HepG2 (cell line): Measurements from ENCODE around the gene C1QTNF1. TPM values are rescaled to one million over a fixed set of nuclear protein-coding genes. Genes with fewer than 3 reads are reported as not detected.

Experiments
- ARNTL ChIP-seq: sonication (generic); formaldehyde crosslinking; IDR thresholded peaks from 2 replicates; pipeline ENCODE4 v1.4.0; 2020; ENCODE audit warnings: mild to moderate bottlenecking, missing genetic modification reagents
- CBFB ChIP-seq: sonication (generic); formaldehyde crosslinking; IDR thresholded peaks from 2 replicates; pipeline ENCODE4 v1.4.0; 2020; ENCODE audit warnings: missing genetic modification reagents
- CC2D1A ChIP-seq: sonication (generic); formaldehyde crosslinking; IDR thresholded peaks from 2 replicates; pipeline ENCODE4 v1.8.1; 2023; ENCODE audit warnings: mild to moderate bottlenecking, missing genetic modification reagents
- MATR3 ChIP-seq: sonication (generic); formaldehyde crosslinking; IDR thresholded peaks from 2 replicates; pipeline ENCODE4 v1.4.0; 2020; ENCODE audit warnings: missing genetic modification reagents
- MIXL1 ChIP-seq: IDR thresholded peaks from 2 replicates; pipeline ENCODE4 v1.6.1; 2016
- MZF1 ChIP-seq: sonication (generic); formaldehyde crosslinking; IDR thresholded peaks from 2 replicates; pipeline ENCODE4 v1.8.1; 2023; ENCODE audit warnings: mild to moderate bottlenecking, missing genetic modification reagents, borderline replicate concordance
- SATB2 ChIP-seq: sonication (generic); formaldehyde crosslinking; IDR thresholded peaks from 2 replicates; pipeline ENCODE4 v1.5.0; 2020; ENCODE audit warnings: missing genetic modification reagents
- SRY ChIP-seq: sonication (generic); formaldehyde crosslinking; IDR thresholded peaks from 2 replicates; pipeline ENCODE4 v1.8.0; 2022; ENCODE audit warnings: mild to moderate bottlenecking, missing genetic modification reagents
- TCF7L2 ChIP-seq: IDR thresholded peaks from 2 replicates; pipeline ENCODE4 v1.6.1; 2011; ENCODE audit warnings: mild to moderate bottlenecking, low read depth, low read length, moderate library complexity
- TEAD3 ChIP-seq: optimal IDR thresholded peaks from 2 replicates; pipeline ENCODE3; 2016; ENCODE audit warnings: borderline replicate concordance
- ZBTB8A ChIP-seq: sonication (generic); formaldehyde crosslinking; IDR thresholded peaks from 2 replicates; pipeline ENCODE4 v1.4.0; 2020; ENCODE audit warnings: mild to moderate bottlenecking, low read depth, missing genetic modification reagents, borderline replicate concordance
- ZKSCAN8 ChIP-seq: IDR thresholded peaks from 2 replicates; pipeline ENCODE4 v1.6.1; 2016; ENCODE audit warnings: borderline replicate concordance, missing genetic modification reagents, missing compliant biosample characterization
- ZSCAN30 ChIP-seq: sonication (generic); formaldehyde crosslinking; IDR thresholded peaks from 2 replicates; pipeline ENCODE4 v1.5.0; 2020; ENCODE audit warnings: mild to moderate bottlenecking, missing genetic modification reagents
- polyA plus RNA-seq, 8 experiments: library from polyadenylated mRNA; depleted of rRNA in 3 of 8; stranded (reverse) in 7 of 8; unstranded in 1 of 8; fragments of >200 nt; fragmentation: Illumina TruSeq in 4 of 8; extraction: Trizol in 4 of 8; gene quantifications; 2 replicates each; pipeline versions ENCODE4 v1.2.1 to v1.2.3, GENCODE V29; 2011 to 2016; ENCODE audit warnings: low read depth in 4 of 8, missing spikeins in 1 of 8, mixed read lengths in 1 of 8; ENCODE audit not compliant: insufficient read depth in 1 of 8
- total RNA-seq, 5 experiments: library from RNA; depleted of rRNA; stranded (reverse); fragments of >200 nt; fragmentation: Illumina TruSeq; extraction: Trizol; gene quantifications; 2 replicates each; pipeline ENCODE4 v1.2.3, GENCODE V29; 2016; ENCODE audit warnings: low read depth in 1 of 5
- TF ChIP-seq, protein P1 (sequence below): IDR thresholded peaks from 2 replicates; pipeline ENCODE4 v1.6.1; 2016; ENCODE audit warnings: missing genetic modification reagents, missing compliant biosample characterization
- TF ChIP-seq, protein P2 (sequence below): sonication (generic); formaldehyde crosslinking; IDR thresholded peaks from 2 replicates; pipeline ENCODE4 v1.9.0; 2021; ENCODE audit warnings: missing genetic modification reagents, borderline replicate concordance
- TF ChIP-seq, protein P3 (sequence below): sonication (generic); formaldehyde crosslinking; IDR thresholded peaks from 2 replicates; pipeline ENCODE4 v1.5.1; 2020; ENCODE audit warnings: mild to moderate bottlenecking, missing genetic modification reagents, borderline replicate concordance
- TF ChIP-seq, protein P4 (sequence below): sonication (generic); formaldehyde crosslinking; IDR thresholded peaks from 2 replicates; pipeline ENCODE4 v1.5.0; 2020; ENCODE audit warnings: missing genetic modification reagents, mild to moderate bottlenecking, borderline replicate concordance
- TF ChIP-seq, protein P5 (sequence below): sonication (generic); formaldehyde crosslinking; IDR thresholded peaks from 2 replicates; pipeline ENCODE4 v1.4.0; 2020; ENCODE audit warnings: low read depth, mild to moderate bottlenecking, missing genetic modification reagents

C1QTNF1 gene
- total and polyA plus RNA-seq, 2 of the 13 experiments (the other 11 are each of a cell fraction or from before 2014, with no cell fraction given), result 0.18 to 0.86 TPM

DNA sequence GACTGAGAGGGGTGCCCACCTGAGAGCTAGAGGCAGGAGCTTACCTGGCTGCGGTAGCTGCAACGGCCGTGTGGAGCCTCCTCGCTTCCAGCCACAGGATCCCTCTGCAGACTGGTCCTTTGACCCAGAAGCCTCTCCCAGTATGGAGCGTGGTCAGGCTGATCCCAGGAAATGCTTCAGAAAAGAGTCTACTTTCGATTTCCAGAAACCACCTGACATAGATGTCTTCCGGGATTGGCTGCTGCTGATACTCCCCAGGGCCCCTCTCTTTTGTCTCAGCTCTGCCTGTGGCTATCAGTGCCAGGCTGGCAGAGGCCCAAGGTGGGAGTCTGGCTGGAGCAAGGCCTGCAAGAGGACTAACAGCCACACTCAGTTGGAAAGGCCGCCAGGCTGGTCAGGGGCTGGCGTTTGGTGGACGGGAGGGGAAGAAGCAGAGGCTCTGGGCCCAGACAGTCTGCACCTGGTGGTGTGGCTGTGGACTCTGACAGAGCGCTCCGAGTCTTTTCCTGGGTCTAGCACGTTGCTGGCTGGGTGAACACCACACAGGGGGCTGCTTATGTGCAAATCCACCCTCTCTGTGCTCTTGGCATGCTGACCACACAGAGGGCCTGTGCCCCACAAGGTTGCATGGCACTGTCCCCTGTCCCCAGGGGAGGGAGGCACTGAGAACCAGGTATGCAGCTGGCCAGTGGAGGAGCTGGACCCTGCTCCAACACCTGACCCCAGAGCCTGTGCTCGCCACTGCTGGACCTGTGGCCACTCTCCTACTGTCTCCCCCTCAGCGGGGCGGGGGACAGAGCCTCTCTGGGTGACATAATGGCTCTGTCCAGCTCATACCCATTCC, 44.0 kb upstream of the C1QTNF1 start, which contains the start of gene LGALS3BP (continued):
- TF ChIP-seq ARNTL (no peak), TEAD3 (CRISPR knock-in tag) (peak; percentile 82), CBFB (peak; percentile 32; the same call in 1 of the 2 replicates), SRY (CRISPR knock-in tag) (no peak; the same call in 1 of the 2 replicates), ZBTB8A (CRISPR knock-in tag) (0 out of 2 replicates have a peak, but pooled peaks have one; percentile 0), MATR3 (CRISPR knock-in tag) (no peak; the same call in 1 of the 2 replicates), TCF7L2 (no peak), MIXL1 (CRISPR knock-in tag) (peak; percentile 10; the same call in 1 of the 2 replicates), MZF1 (no peak), SATB2 (CRISPR knock-in tag) (no peak), ZKSCAN8 (CRISPR knock-in tag) (peak; percentile 26; the same call in 1 of the 2 replicates), ZSCAN30 (CRISPR knock-in tag) (0 out of 2 replicates have a peak, but pooled peaks have one; percentile 79), CC2D1A (CRISPR knock-in tag) (peak; percentile 71; the same call in 1 of the 2 replicates)
- TF ChIP-seq, protein P1, sequence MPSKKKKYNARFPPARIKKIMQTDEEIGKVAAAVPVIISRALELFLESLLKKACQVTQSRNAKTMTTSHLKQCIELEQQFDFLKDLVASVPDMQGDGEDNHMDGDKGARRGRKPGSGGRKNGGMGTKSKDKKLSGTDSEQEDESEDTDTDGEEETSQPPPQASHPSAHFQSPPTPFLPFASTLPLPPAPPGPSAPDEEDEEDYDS (CRISPR knock-in tag), result peak; percentile 96
- TF ChIP-seq, protein P2, sequence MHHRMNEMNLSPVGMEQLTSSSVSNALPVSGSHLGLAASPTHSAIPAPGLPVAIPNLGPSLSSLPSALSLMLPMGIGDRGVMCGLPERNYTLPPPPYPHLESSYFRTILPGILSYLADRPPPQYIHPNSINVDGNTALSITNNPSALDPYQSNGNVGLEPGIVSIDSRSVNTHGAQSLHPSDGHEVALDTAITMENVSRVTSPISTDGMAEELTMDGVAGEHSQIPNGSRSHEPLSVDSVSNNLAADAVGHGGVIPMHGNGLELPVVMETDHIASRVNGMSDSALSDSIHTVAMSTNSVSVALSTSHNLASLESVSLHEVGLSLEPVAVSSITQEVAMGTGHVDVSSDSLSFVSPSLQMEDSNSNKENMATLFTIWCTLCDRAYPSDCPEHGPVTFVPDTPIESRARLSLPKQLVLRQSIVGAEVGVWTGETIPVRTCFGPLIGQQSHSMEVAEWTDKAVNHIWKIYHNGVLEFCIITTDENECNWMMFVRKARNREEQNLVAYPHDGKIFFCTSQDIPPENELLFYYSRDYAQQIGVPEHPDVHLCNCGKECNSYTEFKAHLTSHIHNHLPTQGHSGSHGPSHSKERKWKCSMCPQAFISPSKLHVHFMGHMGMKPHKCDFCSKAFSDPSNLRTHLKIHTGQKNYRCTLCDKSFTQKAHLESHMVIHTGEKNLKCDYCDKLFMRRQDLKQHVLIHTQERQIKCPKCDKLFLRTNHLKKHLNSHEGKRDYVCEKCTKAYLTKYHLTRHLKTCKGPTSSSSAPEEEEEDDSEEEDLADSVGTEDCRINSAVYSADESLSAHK, result no peak
- TF ChIP-seq, protein P3, sequence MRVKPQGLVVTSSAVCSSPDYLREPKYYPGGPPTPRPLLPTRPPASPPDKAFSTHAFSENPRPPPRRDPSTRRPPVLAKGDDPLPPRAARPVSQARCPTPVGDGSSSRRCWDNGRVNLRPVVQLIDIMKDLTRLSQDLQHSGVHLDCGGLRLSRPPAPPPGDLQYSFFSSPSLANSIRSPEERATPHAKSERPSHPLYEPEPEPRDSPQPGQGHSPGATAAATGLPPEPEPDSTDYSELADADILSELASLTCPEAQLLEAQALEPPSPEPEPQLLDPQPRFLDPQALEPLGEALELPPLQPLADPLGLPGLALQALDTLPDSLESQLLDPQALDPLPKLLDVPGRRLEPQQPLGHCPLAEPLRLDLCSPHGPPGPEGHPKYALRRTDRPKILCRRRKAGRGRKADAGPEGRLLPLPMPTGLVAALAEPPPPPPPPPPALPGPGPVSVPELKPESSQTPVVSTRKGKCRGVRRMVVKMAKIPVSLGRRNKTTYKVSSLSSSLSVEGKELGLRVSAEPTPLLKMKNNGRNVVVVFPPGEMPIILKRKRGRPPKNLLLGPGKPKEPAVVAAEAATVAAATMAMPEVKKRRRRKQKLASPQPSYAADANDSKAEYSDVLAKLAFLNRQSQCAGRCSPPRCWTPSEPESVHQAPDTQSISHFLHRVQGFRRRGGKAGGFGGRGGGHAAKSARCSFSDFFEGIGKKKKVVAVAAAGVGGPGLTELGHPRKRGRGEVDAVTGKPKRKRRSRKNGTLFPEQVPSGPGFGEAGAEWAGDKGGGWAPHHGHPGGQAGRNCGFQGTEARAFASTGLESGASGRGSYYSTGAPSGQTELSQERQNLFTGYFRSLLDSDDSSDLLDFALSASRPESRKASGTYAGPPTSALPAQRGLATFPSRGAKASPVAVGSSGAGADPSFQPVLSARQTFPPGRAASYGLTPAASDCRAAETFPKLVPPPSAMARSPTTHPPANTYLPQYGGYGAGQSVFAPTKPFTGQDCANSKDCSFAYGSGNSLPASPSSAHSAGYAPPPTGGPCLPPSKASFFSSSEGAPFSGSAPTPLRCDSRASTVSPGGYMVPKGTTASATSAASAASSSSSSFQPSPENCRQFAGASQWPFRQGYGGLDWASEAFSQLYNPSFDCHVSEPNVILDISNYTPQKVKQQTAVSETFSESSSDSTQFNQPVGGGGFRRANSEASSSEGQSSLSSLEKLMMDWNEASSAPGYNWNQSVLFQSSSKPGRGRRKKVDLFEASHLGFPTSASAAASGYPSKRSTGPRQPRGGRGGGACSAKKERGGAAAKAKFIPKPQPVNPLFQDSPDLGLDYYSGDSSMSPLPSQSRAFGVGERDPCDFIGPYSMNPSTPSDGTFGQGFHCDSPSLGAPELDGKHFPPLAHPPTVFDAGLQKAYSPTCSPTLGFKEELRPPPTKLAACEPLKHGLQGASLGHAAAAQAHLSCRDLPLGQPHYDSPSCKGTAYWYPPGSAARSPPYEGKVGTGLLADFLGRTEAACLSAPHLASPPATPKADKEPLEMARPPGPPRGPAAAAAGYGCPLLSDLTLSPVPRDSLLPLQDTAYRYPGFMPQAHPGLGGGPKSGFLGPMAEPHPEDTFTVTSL (CRISPR knock-in tag), result peak; percentile 49; the same call in 1 of the 2 replicates
- TF ChIP-seq, protein P4, sequence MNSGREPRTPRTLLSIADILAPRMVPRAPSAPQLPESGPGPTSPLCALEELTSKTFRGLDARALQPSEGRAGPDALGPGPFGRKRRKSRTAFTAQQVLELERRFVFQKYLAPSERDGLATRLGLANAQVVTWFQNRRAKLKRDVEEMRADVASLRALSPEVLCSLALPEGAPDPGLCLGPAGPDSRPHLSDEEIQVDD (CRISPR knock-in tag), result peak; percentile 85; the same call in 1 of the 2 replicates
- TF ChIP-seq, protein P5, sequence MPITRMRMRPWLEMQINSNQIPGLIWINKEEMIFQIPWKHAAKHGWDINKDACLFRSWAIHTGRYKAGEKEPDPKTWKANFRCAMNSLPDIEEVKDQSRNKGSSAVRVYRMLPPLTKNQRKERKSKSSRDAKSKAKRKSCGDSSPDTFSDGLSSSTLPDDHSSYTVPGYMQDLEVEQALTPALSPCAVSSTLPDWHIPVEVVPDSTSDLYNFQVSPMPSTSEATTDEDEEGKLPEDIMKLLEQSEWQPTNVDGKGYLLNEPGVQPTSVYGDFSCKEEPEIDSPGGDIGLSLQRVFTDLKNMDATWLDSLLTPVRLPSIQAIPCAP, result peak; percentile 99
